IPS-15b (cell line): ENCODE results near the gene IGSF22.
"Not testable (repeated sequence)": the region's sequence is repeated elsewhere in the genome, so short reads cannot be mapped to it uniquely, and the experiment has no call there.

ENCODE experiments used
- H3K27me3 ChIP-seq: one replicate; pipeline ENCODE4 v1.6.1; 2013; ENCODE audit warnings: low read length; ENCODE audit not compliant: control insufficient read depth, insufficient read depth
- H3K36me3 ChIP-seq: one replicate; pipeline ENCODE4 v1.6.1; 2013; ENCODE audit warnings: low read length; ENCODE audit not compliant: control insufficient read depth, insufficient read depth
- H3K4me1 ChIP-seq: one replicate; pipeline ENCODE4 v1.6.1; 2013; ENCODE audit warnings: mild to moderate bottlenecking, low read length; ENCODE audit not compliant: control insufficient read depth, insufficient read depth
- H3K4me3 ChIP-seq: one replicate; pipeline ENCODE4 v1.5.1; 2013; ENCODE audit warnings: low read depth, low read length
- H3K9ac ChIP-seq: one replicate; pipeline ENCODE4 v1.6.1; 2013; ENCODE audit warnings: low read depth, mild to moderate bottlenecking, low read length
- H3K9me3 ChIP-seq: one replicate; pipeline ENCODE4 v1.6.1; 2013; ENCODE audit warnings: mild to moderate bottlenecking, low read length; ENCODE audit not compliant: control insufficient read depth, insufficient read depth

IGSF22 gene

GRCh38 chr11:18671246-18671645 lies 54.7 kb downstream of the IGSF22 start:
- H3K36me3 ChIP-seq: no peaks in the 10 kb centered on the region
- no peak overlapping the region for H3K4me3 ChIP-seq
- no peaks in the 10 kb centered on the region for H3K27me3 ChIP-seq
- no peaks in the 10 kb centered on the region for H3K4me1 ChIP-seq
- no peak overlapping the region for H3K9ac ChIP-seq
- no peaks in the 10 kb centered on the region for H3K9me3 ChIP-seq

GRCh38 chr11:18669711-18670110 lies 56.3 kb downstream of the IGSF22 start:
- Histone ChIP-seq H3K9me3 (no peaks in the 10 kb centered on the region), H3K36me3 (no peaks in the 10 kb centered on the region), H3K9ac (no peak overlapping the region), H3K27me3 (no peaks in the 10 kb centered on the region), H3K4me3 (no peak overlapping the region), H3K4me1 (no peaks in the 10 kb centered on the region)

GRCh38 chr11:18669219-18669596 lies 56.8 kb downstream of the IGSF22 start:
- Histone ChIP-seq H3K9ac (no peak overlapping the region), H3K9me3 (no peaks in the 10 kb centered on the region), H3K4me3 (no peak overlapping the region), H3K4me1 (no peaks in the 10 kb centered on the region), H3K36me3 (no peaks in the 10 kb centered on the region), H3K27me3 (no peaks in the 10 kb centered on the region)

- no peaks in the 10 kb centered on the region for H3K36me3 ChIP-seq
- no peaks in the 10 kb centered on the region for H3K27me3 ChIP-seq
- H3K9ac ChIP-seq: no peak overlapping the region
- H3K9me3 ChIP-seq: no peaks in the 10 kb centered on the region
- no peaks in the 10 kb centered on the region for H3K4me1 ChIP-seq
- no peak overlapping the region for H3K4me3 ChIP-seq
These were observed 57.9 kb downstream of the IGSF22 start for GRCh38 chr11:18668131-18668530.

- H3K36me3 ChIP-seq, H3K9me3 ChIP-seq, H3K4me3 ChIP-seq, H3K9ac ChIP-seq, H3K27me3 ChIP-seq, H3K4me1 ChIP-seq: not testable (repeated sequence)
These were observed 60.6 kb downstream of the IGSF22 start for GRCh38 chr11:18665353-18665872.

GRCh38 chr11:18657673-18658072 lies 68.3 kb downstream of the IGSF22 start:
- Histone ChIP-seq H3K9me3 (peaks cover 5% of the 10 kb centered on the region), H3K36me3 (no peaks in the 10 kb centered on the region), H3K9ac (no peak overlapping the region), H3K4me3 (no peak overlapping the region), H3K27me3 (no peaks in the 10 kb centered on the region), H3K4me1 (no peaks in the 10 kb centered on the region)
